T-helper 1 cell treated with Interleukin-12 subunit alpha and Interleukin-12 subunit beta and Interleukin-4 antibody, amounts not matched to agents 30 μg/mL and 1 μg/mL, for 36 hours (primary cell): ENCODE measurements around the gene SLC15A4.
"Not testable (repeated sequence)": the region's sequence is repeated elsewhere in the genome, so short reads cannot be mapped to it uniquely, and the experiment has no call there.

ENCODE experiments used
- H3K27ac Mint-ChIP-seq: one replicate; pipeline ENCODE4 v1.8.0; 2021; ENCODE audit warnings: mild to moderate bottlenecking, mixed read lengths
- H3K27me3 Mint-ChIP-seq: one replicate; pipeline ENCODE4 v1.8.0; 2021; ENCODE audit warnings: low read depth, mixed read lengths
- H3K36me3 Mint-ChIP-seq: one replicate; pipeline ENCODE4 v1.8.0; 2021; ENCODE audit warnings: low read depth, mixed read lengths
- H3K4me1 Mint-ChIP-seq: one replicate; pipeline ENCODE4 v1.8.0; 2021; ENCODE audit warnings: low read depth, mixed read lengths
- H3K4me3 Mint-ChIP-seq: one replicate; pipeline ENCODE4 v1.8.0; 2021; ENCODE audit warnings: mild to moderate bottlenecking, moderate library complexity, mixed read lengths
- H3K9me3 Mint-ChIP-seq: one replicate; pipeline ENCODE4 v1.8.0; 2021; ENCODE audit warnings: mixed read lengths

The SLC15A4 gene

GRCh38 chr12:128811806-128812205 lies 12.0 kb downstream of the SLC15A4 start:
- H3K9me3 Mint-ChIP-seq, result no peaks in the 10 kb centered on the region
- peaks cover 34% of the 10 kb centered on the region for H3K36me3 Mint-ChIP-seq
- H3K4me3 Mint-ChIP-seq, result peak overlapping the region; percentile 17
- H3K4me1 Mint-ChIP-seq, result peaks cover 41% of the 10 kb centered on the region
- no peaks in the 10 kb centered on the region for H3K27me3 Mint-ChIP-seq
- H3K27ac Mint-ChIP-seq, result peak overlapping the region; percentile 62

DNA sequence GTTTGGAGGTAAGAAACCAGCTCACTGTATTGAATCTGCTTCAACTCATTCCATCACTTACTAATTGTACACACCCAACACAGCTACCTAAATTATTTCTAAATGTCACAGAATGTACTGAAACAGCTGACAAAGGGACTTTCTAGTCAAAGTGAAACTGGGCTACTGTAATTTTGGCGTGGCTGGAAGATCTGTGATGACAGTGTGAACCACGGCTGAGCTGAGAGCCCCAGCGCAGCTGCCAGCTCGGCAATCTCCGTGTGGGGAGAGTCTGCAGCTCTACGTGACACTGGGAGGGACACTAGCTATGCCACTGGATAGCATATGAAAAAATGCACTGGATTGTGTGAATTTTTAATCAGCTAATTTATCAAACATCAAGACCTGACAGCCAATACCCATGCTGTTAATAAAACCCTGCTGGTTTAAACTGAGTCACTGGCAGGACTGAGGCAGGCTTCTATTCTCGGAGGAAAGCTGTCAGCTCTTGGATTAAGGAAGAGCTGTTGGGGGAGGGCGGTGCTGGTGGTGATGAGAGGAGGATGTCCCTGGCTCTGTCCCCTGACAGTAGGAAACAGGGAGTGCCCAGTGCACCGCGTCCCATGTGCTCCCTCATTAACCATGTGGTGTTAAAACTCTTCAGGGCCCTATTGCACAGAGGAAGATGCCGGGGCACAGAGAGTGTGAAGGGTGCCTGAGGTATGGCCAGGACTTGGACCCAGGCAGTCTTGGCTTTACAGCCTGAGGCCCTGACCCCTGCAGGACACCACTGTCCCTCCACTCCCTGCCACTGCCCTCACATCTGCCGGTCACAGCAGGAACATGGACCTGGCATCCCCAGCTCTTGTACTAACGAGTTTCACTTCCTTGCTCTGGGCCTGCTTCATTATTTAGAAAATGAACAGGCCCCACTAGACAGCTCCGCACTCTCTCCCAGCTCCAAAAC lies 13.3 kb downstream of the SLC15A4 start:
- Mint-ChIP-seq H3K36me3 (peaks cover 36% of the 10 kb centered on the region), H3K27ac (peak overlapping the region; percentile 88), H3K4me3 (peak overlapping the region; percentile 57), H3K27me3 (no peaks in the 10 kb centered on the region), H3K4me1 (peaks cover 34% of the 10 kb centered on the region), H3K9me3 (no peaks in the 10 kb centered on the region)

DNA sequence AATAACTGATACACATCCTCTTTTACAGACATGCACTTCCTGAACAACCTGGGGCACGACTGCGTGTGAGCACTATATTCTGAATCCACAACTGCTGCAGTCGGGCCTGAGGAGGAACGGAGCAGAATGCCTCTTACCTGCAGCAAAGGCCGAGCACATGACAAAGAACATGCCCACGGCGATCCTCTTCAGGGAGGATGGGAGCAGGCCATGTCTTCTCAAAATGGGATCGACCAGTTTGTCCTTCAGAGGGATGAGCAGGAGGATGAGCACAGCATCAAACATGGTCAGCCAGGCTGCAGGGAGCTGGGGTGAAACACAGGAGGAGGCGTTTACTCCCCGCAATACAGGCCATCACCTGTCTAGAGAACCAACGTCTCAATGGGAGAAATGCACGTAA lies 15.1 kb downstream of the SLC15A4 start:
- Mint-ChIP-seq H3K4me3 (no peak overlapping the region), H3K9me3 (no peaks in the 10 kb centered on the region), H3K36me3 (peaks cover 41% of the 10 kb centered on the region), H3K27ac (no peak overlapping the region), H3K4me1 (peaks cover 37% of the 10 kb centered on the region), H3K27me3 (no peaks in the 10 kb centered on the region)

- peaks cover 32% of the 10 kb centered on the region for H3K4me1 Mint-ChIP-seq
- H3K4me3 Mint-ChIP-seq, result no peak overlapping the region
- peaks cover 46% of the 10 kb centered on the region for H3K36me3 Mint-ChIP-seq
- no peaks in the 10 kb centered on the region for H3K9me3 Mint-ChIP-seq
- H3K27ac Mint-ChIP-seq, result no peak overlapping the region
- H3K27me3 Mint-ChIP-seq, result no peaks in the 10 kb centered on the region
These were observed 16.5 kb downstream of the SLC15A4 start for GRCh38 chr12:128807161-128807724.

DNA sequence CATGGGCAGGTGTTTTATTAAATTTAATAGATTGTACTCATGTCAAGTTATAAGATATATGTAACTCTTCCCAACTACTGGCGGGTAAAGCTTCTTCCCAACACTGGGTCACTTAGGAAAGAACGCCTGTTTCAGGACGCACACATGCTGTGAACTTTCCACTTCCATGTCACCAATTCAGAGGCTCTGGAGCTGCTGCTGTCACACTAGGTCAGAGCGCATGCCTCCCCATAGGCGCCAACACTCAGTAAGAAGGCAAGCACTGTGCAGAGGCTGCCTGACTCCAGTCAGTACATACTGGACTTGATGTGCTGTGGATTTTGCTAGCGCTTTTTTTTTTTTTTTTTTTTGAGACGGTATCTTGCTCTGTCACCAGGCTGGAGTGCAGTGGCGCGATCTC lies 17.2 kb downstream of the SLC15A4 start:
- Mint-ChIP-seq H3K4me1 (peaks cover 28% of the 10 kb centered on the region), H3K27me3 (no peaks in the 10 kb centered on the region), H3K27ac (no peak overlapping the region), H3K4me3 (no peak overlapping the region), H3K36me3 (peaks cover 43% of the 10 kb centered on the region), H3K9me3 (no peaks in the 10 kb centered on the region)

- Mint-ChIP-seq H3K36me3 (peaks cover 46% of the 10 kb centered on the region), H3K4me1 (peaks cover 19% of the 10 kb centered on the region)
- not testable (repeated sequence) for H3K9me3 Mint-ChIP-seq
These were observed 18.4 kb downstream of the SLC15A4 start for GRCh38 chr12:128805406-128805805.

DNA sequence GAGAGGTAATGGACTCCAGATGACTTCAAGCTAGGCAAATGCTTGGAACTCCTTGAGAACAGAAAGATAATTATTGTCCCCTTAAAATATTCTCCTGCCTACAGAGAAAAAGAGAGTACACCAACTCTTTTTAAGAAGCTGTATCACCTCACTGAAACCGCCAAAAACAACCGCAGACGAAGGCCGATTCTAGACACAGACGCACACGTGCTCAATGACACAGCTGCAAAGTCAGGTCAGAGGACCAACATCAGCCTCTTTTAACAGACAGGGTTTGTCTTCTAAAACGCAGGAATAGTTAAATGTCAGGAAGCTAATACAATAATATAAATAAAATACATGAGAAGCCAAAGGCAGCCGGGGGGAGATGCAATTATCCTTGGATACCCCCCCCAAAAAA lies 19.0 kb downstream of the SLC15A4 start:
- H3K27ac Mint-ChIP-seq, result no peak overlapping the region
- no peak overlapping the region for H3K4me3 Mint-ChIP-seq
- peaks cover 45% of the 10 kb centered on the region for H3K36me3 Mint-ChIP-seq
- H3K9me3 Mint-ChIP-seq, result no peaks in the 10 kb centered on the region
- H3K27me3 Mint-ChIP-seq, result no peaks in the 10 kb centered on the region
- peaks cover 14% of the 10 kb centered on the region for H3K4me1 Mint-ChIP-seq

More at GRCh38 chr12:128805406-128805805, 18.4 kb downstream of the SLC15A4 start:
- not testable (repeated sequence) for H3K4me3 Mint-ChIP-seq, H3K27ac Mint-ChIP-seq, H3K27me3 Mint-ChIP-seq

GRCh38 chr12:128803788-128804187 lies 20.0 kb downstream of the SLC15A4 start:
- Mint-ChIP-seq H3K4me3 (no peak overlapping the region), H3K9me3 (no peaks in the 10 kb centered on the region), H3K36me3 (peaks cover 43% of the 10 kb centered on the region), H3K27me3 (no peaks in the 10 kb centered on the region), H3K27ac (peak overlapping the region; percentile 11), H3K4me1 (peaks cover 12% of the 10 kb centered on the region)

DNA sequence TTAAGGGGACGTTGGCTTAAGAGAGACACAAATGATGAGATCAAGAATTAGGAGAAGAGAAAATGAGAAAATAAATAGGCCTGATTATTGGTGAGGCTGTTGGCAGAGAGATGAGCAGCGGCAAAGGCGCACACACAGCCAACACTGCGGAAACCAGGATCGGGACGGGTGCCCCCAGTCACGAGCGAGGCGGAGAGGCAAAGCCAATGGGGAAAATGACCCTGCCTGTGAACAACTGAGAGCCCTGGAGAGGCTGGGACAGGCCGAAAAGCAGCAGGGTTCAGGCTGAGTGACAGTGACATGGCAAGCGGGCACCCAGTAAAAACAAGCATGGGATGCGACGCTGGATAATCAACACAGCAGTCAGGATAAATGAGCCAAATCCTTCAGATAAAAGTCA lies 21.0 kb downstream of the SLC15A4 start:
- Mint-ChIP-seq H3K4me1 (peaks cover 6% of the 10 kb centered on the region), H3K36me3 (peaks cover 41% of the 10 kb centered on the region), H3K4me3 (no peak overlapping the region), H3K27ac (no peak overlapping the region), H3K9me3 (no peaks in the 10 kb centered on the region), H3K27me3 (no peaks in the 10 kb centered on the region)

- H3K4me1 Mint-ChIP-seq, result peaks cover 7% of the 10 kb centered on the region
- peaks cover 45% of the 10 kb centered on the region for H3K36me3 Mint-ChIP-seq
- H3K27ac Mint-ChIP-seq, result no peak overlapping the region
- H3K4me3 Mint-ChIP-seq, result no peak overlapping the region
- no peaks in the 10 kb centered on the region for H3K27me3 Mint-ChIP-seq
- H3K9me3 Mint-ChIP-seq, result no peaks in the 10 kb centered on the region
These were observed 21.8 kb downstream of the SLC15A4 start for GRCh38 chr12:128801879-128802391.

DNA sequence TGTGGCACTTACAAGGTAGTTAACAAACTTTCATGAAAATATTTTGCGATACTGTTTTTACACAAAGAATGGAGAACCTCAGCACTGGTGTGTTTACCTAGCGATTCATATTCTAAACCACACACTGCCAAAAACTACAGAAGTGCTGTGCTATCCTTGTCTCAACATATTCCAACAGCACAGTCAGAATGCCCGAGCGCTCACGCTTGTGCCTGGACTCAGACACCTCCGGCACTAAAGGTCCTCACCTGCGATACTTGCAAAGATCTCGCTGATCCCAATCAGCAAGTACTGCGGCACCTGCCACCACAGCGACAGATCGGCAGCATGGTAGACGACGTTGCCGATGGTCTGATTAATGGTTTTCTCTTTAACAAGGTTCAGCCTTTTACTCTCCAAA lies 23.2 kb downstream of the SLC15A4 start:
- Mint-ChIP-seq H3K4me1 (peaks cover 13% of the 10 kb centered on the region), H3K9me3 (no peaks in the 10 kb centered on the region), H3K36me3 (peaks cover 49% of the 10 kb centered on the region), H3K4me3 (no peak overlapping the region), H3K27me3 (no peaks in the 10 kb centered on the region), H3K27ac (no peak overlapping the region)

- Mint-ChIP-seq H3K27me3 (no peaks in the 10 kb centered on the region), H3K36me3 (peaks cover 46% of the 10 kb centered on the region), H3K4me3 (no peak overlapping the region), H3K27ac (no peak overlapping the region), H3K9me3 (no peaks in the 10 kb centered on the region), H3K4me1 (peaks cover 26% of the 10 kb centered on the region)
These were observed 25.0 kb downstream of the SLC15A4 start for GRCh38 chr12:128798571-128799341.

DNA sequence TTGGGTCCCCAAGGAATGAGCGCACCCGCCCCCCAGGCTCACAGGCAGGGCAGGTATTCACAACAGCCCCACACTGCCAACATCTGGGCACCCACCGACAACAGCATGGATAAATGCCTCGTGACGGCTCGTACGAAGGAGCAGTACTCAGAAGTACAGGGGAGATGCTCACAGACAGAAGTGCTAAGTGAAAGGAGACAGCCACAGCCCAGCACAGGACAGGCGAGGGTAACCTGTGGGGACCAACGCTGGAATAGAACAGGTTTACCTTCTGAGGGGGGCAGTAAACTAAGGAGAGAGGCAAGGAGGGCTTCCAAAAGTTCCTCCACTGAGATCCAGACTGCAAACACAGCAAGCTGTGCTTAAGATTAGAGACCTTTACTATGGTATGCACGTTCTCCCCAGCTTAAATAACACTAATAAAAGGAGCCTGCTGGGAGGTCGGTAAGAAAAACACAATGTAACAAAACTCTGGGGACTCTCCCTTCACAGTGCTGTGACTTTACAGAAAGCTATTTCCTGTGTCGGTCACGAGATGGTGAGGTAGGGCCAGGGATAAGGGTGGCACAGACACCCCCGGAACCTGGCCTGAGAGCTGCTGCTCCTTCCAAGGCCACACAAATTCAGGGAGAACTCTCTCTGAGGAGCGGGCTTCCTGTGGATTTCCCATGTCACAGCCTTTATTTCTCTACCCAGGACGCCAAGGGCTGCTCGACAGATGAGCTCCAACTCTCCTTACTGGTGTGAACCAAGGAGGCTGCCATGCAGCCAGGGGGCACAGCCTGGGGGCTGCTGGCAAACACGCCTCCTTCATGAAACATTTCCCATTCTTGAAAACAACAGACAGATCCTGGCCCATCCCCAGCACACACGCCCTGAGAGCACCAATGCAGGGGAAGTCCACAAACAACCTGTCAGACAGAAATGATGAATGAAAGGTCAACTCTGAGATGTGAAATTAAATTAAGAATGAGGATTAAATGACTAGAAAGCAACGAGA lies 26.3 kb downstream of the SLC15A4 start:
- Mint-ChIP-seq H3K27ac (peak overlapping the region; percentile 78), H3K4me1 (peaks cover 31% of the 10 kb centered on the region), H3K36me3 (peaks cover 45% of the 10 kb centered on the region), H3K27me3 (no peaks in the 10 kb centered on the region), H3K4me3 (no peak overlapping the region), H3K9me3 (no peaks in the 10 kb centered on the region)
